Keratinocyte (primary cell): Measurements from ENCODE around the gene CPN2. TPM values are rescaled to one million over a fixed set of nuclear protein-coding genes. Genes with fewer than 3 reads are reported as not detected.

Experiments used
- DNase-seq: peaks from one replicate; pipeline ENCODE4 v3.0.0-alpha.2; 2011; ENCODE audit warnings: low read depth, missing footprints, low spot score
- FAIRE-seq: peaks from 2 replicates; lab custom pipeline; 2011; peaks lifted over from hg19 to GRCh38; lab: Jason Lieb, UNC
- H2AFZ ChIP-seq: 2 replicates; pipeline ENCODE4 v1.6.0; 2012; ENCODE audit warnings: low read length, control low read depth, inconsistent platforms; ENCODE audit not compliant: control insufficient read depth
- H3K27ac ChIP-seq: 2 replicates; pipeline ENCODE4 v1.5.1; 2011; ENCODE audit warnings: low read length; ENCODE audit not compliant: control insufficient read depth, insufficient read depth
- H3K27me3 ChIP-seq: 3 replicates; pipeline ENCODE4 v1.6.0; 2011; ENCODE audit warnings: low read length; ENCODE audit not compliant: control insufficient read depth, insufficient read depth; ENCODE audit errors: extremely low read depth
- H3K36me3 ChIP-seq, 2 experiments: 2 replicates in 1 of 2; 3 replicates in 1 of 2; pipeline ENCODE4 v1.5.1; 2011; ENCODE audit warnings: low read length in 2 of 2, mild to moderate bottlenecking in 1 of 2; ENCODE audit not compliant: control insufficient read depth in 2 of 2, insufficient read depth in 2 of 2; ENCODE audit errors: extremely low read depth in 1 of 2
- H3K4me1 ChIP-seq: 3 replicates; pipeline ENCODE4 v1.5.1; 2011; ENCODE audit warnings: low read length; ENCODE audit not compliant: control insufficient read depth, insufficient read depth; ENCODE audit errors: extremely low read depth
- H3K4me2 ChIP-seq: 3 replicates; pipeline ENCODE4 v1.6.0; 2011; ENCODE audit warnings: low read depth, low read length; ENCODE audit not compliant: control insufficient read depth, insufficient read depth; ENCODE audit errors: extremely low read depth
- H3K4me3 ChIP-seq, 3 experiments: fragments of 200-600 bp in 1 of 3; sonication (generic) in 1 of 3; 2 replicates in 2 of 3; 3 replicates in 1 of 3; pipeline ENCODE4 v1.5.1; 2011 to 2016; ENCODE audit warnings: low read length in 3 of 3, mild to moderate bottlenecking in 3 of 3, control low read depth in 2 of 3, inconsistent platforms in 1 of 3, low read depth in 1 of 3, mixed read lengths in 1 of 3, mixed run types in 1 of 3, moderate library complexity in 1 of 3; ENCODE audit not compliant: control insufficient read depth in 2 of 3, insufficient read depth in 2 of 3; ENCODE audit errors: extremely low read depth in 1 of 3
- H3K79me2 ChIP-seq: 2 replicates; pipeline ENCODE4 v1.6.0; 2012; ENCODE audit warnings: low read length; ENCODE audit not compliant: control insufficient read depth, insufficient read depth
- H3K9ac ChIP-seq: 3 replicates; pipeline ENCODE4 v1.6.0; 2011; ENCODE audit warnings: low read length; ENCODE audit not compliant: control insufficient read depth, insufficient read depth; ENCODE audit errors: extremely low read depth
- H3K9me1 ChIP-seq: 3 replicates; pipeline ENCODE4 v1.6.0; 2011; ENCODE audit warnings: low read length; ENCODE audit not compliant: control insufficient read depth, insufficient read depth; ENCODE audit errors: extremely low read depth
- H3K9me3 ChIP-seq: 2 replicates; pipeline ENCODE4 v1.5.1; 2012; ENCODE audit warnings: low read depth, low read length; ENCODE audit not compliant: control insufficient read depth
- H4K20me1 ChIP-seq: 3 replicates; pipeline ENCODE4 v1.6.0; 2011; ENCODE audit warnings: low read length; ENCODE audit not compliant: control insufficient read depth, insufficient read depth; ENCODE audit errors: extremely low read depth
- EZH2 ChIP-seq: IDR thresholded peaks from one replicate; pipeline ENCODE4 v1.6.1; 2012; ENCODE audit warnings: inconsistent platforms, mild to moderate bottlenecking, low read length, moderate library complexity
- dilution Hi-C: fragments of 300-500 bp; cut with MboI; formaldehyde crosslinking; loops from one replicate; pipeline ENCODE4 v1.7.0; 2020; ENCODE audit warnings: low sequenced_read_pairs; ENCODE audit not compliant: extremely low pct_ligation_motif_present
- polyA plus RNA-seq, 5 experiments: library from polyadenylated mRNA; depleted of rRNA in 3 of 5; stranded (reverse) in 3 of 5; stranded (forward) in 1 of 5; unstranded in 1 of 5; fragments of >200 nt; gene quantifications; 1 replicate in 1 of 5; 2 replicates in 3 of 5; 3 replicates in 1 of 5; pipeline versions ENCODE4 v1.2.1 to v1.2.3, GENCODE V29; 2011 to 2012; ENCODE audit warnings: missing spikeins in 2 of 5, low read depth in 1 of 5, low replicate concordance in 1 of 5
- TF ChIP-seq, protein P1 (sequence below), 3 experiments: IDR thresholded peaks in 1 of 3; conservative IDR thresholded peaks in 1 of 3; optimal IDR thresholded peaks in 1 of 3; 2 replicates in 2 of 3; 3 replicates in 1 of 3; pipeline versions ENCODE3 to v1.5.1; 2011; ENCODE audit warnings: low read length in 3 of 3, mild to moderate bottlenecking in 3 of 3, moderate library complexity in 2 of 3, control low read depth in 1 of 3, inconsistent platforms in 1 of 3; ENCODE audit not compliant: insufficient read depth in 2 of 3; ENCODE audit errors: extremely low read depth in 1 of 3

The CPN2 gene
- polyA plus RNA-seq, 1 donor (not counting 4 experiments of a cell fraction or from before 2014, with no cell fraction given): not detected

GRCh38 chr3:194320744-194321243, 30.3 kb downstream of the CPN2 start:
- H3K27ac ChIP-seq: no peak overlapping the region
- peaks cover 5% of the 10 kb centered on the region for H3K9me3 ChIP-seq
- no peaks in the 10 kb centered on the region for H4K20me1 ChIP-seq
- dilution Hi-C loops: loop anchor here (25.0 kb wide), 2 partner anchors 158 to 558 kb away; no protein-coding TSS in a partner anchor
- no peaks in the 10 kb centered on the region for H3K27me3 ChIP-seq
- H3K4me2 ChIP-seq: no peak overlapping the region
- TF ChIP-seq, protein P1, sequence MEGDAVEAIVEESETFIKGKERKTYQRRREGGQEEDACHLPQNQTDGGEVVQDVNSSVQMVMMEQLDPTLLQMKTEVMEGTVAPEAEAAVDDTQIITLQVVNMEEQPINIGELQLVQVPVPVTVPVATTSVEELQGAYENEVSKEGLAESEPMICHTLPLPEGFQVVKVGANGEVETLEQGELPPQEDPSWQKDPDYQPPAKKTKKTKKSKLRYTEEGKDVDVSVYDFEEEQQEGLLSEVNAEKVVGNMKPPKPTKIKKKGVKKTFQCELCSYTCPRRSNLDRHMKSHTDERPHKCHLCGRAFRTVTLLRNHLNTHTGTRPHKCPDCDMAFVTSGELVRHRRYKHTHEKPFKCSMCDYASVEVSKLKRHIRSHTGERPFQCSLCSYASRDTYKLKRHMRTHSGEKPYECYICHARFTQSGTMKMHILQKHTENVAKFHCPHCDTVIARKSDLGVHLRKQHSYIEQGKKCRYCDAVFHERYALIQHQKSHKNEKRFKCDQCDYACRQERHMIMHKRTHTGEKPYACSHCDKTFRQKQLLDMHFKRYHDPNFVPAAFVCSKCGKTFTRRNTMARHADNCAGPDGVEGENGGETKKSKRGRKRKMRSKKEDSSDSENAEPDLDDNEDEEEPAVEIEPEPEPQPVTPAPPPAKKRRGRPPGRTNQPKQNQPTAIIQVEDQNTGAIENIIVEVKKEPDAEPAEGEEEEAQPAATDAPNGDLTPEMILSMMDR (optimal IDR thresholded peaks at IDR 0.05 in 1 of 3, IDR thresholded peaks at IDR 0.05 in 1 of 3, conservative IDR thresholded peaks at IDR 0.05 in 1 of 3; ENCODE audit: extremely low read depth in 1 of 3, insufficient read depth in 2 of 3, low read length in 3 of 3): no peak
- TF ChIP-seq EZH2: no peak
- peaks cover 30% of the 10 kb centered on the region for H3K4me1 ChIP-seq
- H2AFZ ChIP-seq: no peak overlapping the region
- H3K4me3 ChIP-seq: no peak overlapping the region
- H3K79me2 ChIP-seq: no peaks in the 10 kb centered on the region
- DNase-seq (no peak), FAIRE-seq (no peak)
- no peak overlapping the region for H3K9ac ChIP-seq
- H3K36me3 ChIP-seq: no peaks in the 10 kb centered on the region
- no peaks in the 10 kb centered on the region for H3K9me1 ChIP-seq

DNA sequence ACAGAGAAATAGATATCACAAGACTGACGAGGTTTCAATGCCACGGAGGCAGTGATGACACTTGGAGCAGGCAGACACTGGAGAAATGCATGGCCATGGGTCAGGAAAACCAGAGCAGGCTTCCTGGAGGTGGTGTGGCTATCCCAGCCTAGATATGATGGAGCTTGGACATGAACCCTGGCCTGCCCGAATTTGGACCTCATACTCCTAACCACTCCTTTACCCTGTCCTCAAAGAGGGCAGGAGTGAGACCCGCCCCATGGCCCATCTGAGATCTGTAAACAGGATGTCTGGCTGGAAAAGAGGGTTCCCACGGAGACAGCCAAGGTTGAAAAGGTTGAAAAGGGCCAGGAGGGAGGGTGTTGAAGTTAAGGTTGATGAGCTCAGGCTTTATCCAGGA, 31.0 kb downstream of the CPN2 start:
- Histone ChIP-seq H3K9me3 (peaks cover 5% of the 10 kb centered on the region), H3K4me1 (peaks cover 34% of the 10 kb centered on the region), H3K9ac (no peak overlapping the region), H3K27me3 (no peaks in the 10 kb centered on the region), H3K9me1 (no peaks in the 10 kb centered on the region), H3K4me2 (no peak overlapping the region), H4K20me1 (no peaks in the 10 kb centered on the region), H3K36me3 (no peaks in the 10 kb centered on the region), H2AFZ (no peak overlapping the region), H3K79me2 (no peaks in the 10 kb centered on the region), H3K4me3 (no peak overlapping the region), H3K27ac (no peak overlapping the region)
- FAIRE-seq: no peak
- dilution Hi-C loops: loop anchor here (25.0 kb wide), 2 partner anchors 158 to 558 kb away; no protein-coding TSS in a partner anchor
- no peak for TF ChIP-seq EZH2
- TF ChIP-seq, protein P1 (optimal IDR thresholded peaks at IDR 0.05 in 1 of 3, IDR thresholded peaks at IDR 0.05 in 1 of 3, conservative IDR thresholded peaks at IDR 0.05 in 1 of 3; ENCODE audit: extremely low read depth in 1 of 3, insufficient read depth in 2 of 3, low read length in 3 of 3): no peak
- no peak for DNase-seq
